HG03439 (cell line): ENCODE measurements around the gene SLC25A21.
"Not testable (repeated sequence)": the region's sequence is repeated elsewhere in the genome, so short reads cannot be mapped to it uniquely, and the experiment has no call there.

Experiments
- ATAC-seq: cut with Tn5 transposase; IDR thresholded peaks from one replicate; pipeline ENCODE4 v1.9.1; 2021; ENCODE audit warnings: mild to moderate bottlenecking, moderate library complexity; ENCODE audit not compliant: unreplicated experiment

Gene SLC25A21

GRCh38 chr14:36900846-36901245, 271.6 kb downstream of the SLC25A21 start:
- no peak for ATAC-seq

- ATAC-seq = not testable (repeated sequence)
These were observed 276.1 kb downstream of the SLC25A21 start for GRCh38 chr14:36896300-36896699.

DNA sequence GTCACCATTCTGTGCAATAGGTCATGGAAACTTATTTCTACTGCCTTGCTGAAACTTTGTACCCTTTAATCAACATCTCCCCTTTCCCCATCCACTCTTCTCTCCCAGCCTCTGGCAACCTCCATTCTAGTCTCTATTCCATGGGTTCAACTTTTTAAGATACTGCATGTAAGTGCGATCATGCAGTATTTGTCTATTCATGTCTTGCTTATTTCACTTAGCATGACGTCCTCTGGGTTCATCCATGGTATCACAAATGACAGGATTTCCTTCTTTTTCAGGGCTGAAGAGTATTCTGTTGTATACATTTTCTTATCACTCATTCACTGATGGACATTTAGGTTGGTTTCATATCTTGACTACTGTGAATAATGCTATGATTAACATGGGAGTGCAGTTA, 288.4 kb downstream of the SLC25A21 start:
- no peak for ATAC-seq

DNA sequence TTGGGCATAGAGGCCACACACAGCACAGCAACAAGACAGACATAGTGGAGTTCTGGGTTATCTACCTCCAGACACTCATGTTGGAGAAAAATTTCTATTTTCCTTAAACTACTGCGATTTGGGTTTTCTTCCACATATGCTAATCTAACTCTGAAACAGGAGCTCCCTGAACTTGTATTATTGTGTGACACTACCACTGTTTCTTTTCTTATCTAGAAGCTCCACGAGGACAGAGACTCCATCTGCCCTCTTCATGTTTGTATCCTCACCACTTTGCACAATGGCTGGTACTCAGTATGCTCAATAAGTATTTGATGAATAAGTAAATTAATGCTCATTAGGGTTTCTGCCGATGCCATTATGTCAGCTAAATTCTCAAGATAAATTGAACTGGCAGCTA, 292.1 kb downstream of the SLC25A21 start:
- no peak for ATAC-seq

DNA sequence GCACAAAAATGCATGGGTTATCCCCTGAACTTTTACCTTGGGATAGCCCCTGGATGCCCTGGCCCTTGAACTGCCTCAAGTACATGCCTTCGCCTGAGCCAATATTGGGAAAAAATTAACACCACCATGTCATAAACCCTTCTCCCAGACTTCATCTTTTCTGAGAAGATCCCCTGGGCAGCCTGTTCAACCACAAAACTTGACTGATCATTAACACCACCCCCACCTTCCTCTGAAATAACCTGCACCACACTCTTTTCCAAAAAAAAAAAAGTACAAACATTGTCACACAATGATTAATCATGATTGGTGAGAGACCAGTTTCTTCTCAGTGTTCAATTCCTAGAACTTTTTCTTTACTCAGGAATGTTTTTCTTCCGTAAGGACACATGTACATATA, 292.8 kb downstream of the SLC25A21 start:
- ATAC-seq = no peak

DNA sequence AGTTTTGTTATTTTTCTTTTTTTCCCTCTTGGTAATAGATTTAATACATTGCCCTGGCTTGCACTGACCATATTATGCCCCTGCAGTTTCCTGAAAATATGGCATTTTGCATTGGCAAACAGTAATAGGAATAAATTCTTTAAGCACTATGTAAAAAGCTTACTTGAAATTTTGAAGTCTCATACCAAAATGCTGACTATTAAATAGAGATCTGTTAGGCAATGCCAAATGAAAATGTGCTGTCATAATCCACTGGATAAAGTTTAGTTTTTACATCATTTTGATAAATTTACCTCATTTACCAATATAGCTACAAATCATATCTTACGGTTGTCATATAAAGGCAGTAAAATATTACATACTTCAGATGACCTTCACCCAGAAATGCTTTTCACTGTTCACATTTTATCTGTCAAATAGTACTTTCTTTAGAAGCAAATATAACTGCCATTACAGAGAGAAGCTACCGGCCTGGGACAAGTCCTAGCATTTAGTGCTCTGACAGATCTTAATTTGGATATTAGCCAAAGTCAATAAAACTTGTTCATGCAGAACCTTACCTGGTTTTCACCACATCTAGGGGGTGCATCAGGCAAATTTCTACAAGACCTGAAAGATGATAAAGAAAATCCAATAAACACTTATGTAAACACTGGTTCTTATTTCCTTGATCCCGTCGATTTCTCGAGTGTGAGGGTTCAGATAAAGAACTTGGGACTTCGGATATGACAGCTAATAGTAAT, 297.8 kb downstream of the SLC25A21 start:
- ATAC-seq = no peak

GRCh38 chr14:36870776-36871175, 301.6 kb downstream of the SLC25A21 start:
- ATAC-seq = no peak

DNA sequence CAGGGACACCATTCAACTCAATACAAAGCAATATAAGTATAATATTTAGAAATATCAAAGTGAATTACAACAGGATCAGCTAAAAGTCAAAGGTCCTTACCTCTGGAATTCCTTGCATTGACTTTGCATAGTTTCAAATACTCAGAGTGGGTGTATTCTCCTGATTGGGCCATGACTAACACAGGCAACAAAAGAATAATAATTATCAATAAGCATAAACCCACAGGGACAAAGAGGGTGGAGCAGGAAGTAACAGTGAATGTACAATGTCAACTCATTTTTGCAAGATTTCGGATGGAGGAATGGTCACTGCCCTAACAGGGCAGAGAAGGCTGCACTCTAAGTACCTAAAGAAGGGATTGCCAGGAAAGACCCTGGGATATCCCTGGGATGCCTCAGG, 303.3 kb downstream of the SLC25A21 start:
- no peak for ATAC-seq

DNA sequence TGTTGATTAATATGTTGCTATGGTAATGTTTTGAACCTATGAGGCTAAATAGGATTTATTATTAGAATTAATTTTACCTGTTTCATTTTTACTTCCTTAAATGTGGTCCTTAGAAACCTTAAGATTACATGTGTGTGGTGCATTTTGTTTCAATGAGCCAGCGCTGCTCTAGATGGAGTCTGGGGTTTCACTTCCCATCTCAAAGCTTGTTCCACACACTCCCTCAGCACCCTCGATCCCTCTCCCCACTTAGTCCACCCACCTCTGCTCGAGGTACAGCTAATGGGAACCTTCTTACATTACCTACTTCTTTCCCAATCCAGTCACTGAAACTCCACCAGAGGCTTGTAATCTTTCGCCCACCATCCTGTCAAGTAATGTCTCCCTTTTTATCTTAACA, 305.5 kb downstream of the SLC25A21 start:
- ATAC-seq = no peak

DNA sequence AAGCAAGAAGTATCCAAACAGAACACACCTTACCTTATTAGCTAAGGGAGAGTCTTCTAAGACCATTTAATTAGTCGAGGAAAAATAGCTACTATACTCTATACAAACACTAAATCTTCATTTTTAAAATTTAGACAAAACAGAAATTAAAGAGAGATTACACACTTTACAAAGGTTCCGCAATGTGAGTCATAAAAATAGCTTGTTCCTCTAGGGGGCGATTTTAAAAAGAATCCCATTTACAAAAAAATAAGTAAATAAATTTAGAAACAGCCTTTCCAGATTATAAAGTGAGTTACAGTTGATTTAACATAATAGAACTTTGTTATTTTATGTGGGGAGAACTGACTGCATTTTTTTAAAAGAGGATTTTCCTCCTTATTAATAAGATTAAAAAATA, 309.1 kb downstream of the SLC25A21 start:
- no peak for ATAC-seq

GRCh38 chr14:36862237-36862636, 310.2 kb downstream of the SLC25A21 start:
- not testable (repeated sequence) for ATAC-seq

GRCh38 chr14:36860831-36861230, 311.6 kb downstream of the SLC25A21 start:
- ATAC-seq = no peak

GRCh38 chr14:36859119-36859518, 313.3 kb downstream of the SLC25A21 start:
- ATAC-seq = no peak

DNA sequence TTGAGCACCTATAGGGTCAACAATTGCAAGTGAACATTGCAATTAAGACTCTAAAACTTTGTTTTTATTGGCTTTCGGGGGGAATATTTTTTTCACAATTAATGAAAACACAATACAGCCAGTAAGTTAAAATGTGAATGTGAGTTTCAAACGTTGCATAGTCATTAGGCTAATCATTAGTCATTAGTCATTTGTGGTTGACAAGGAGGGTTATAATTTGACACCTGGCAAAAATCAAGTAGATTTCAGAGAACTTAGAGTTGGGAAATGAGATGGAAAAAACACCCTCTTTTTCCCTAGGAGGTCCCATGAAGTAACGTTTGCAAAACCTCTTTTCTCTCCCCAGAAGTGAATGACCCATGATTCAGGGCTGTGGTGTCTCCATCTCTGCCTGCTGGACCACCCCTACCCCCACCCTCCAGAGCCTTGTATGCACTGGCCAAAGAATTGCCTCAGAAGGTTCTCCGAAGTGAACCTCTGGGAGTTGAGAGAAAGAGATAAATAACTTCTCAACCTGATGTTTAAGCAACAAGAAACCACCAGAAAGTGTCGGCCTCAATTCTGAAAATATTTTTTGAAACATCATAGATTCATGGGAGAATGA, 314.5 kb downstream of the SLC25A21 start:
- no peak for ATAC-seq

DNA sequence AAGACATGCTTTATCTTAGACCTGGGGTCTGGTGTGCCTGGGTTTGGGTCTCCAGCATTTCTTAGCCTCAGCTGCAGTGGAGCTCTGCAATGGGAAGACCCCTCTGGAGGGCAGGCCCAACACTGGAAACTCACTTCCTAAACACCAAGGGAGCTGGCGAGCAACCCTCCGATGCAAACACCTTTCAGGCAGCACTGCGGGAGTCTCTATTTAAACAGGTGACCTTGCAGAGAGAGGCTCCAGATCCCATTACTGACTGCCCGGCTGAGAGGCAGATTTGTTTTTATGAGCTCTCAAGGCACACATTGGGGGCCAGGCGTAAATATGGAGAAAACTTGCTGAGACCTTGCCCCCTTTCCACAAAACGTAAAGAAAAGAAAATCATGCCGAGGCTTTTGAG, 315.3 kb downstream of the SLC25A21 start:
- ATAC-seq = no peak

DNA sequence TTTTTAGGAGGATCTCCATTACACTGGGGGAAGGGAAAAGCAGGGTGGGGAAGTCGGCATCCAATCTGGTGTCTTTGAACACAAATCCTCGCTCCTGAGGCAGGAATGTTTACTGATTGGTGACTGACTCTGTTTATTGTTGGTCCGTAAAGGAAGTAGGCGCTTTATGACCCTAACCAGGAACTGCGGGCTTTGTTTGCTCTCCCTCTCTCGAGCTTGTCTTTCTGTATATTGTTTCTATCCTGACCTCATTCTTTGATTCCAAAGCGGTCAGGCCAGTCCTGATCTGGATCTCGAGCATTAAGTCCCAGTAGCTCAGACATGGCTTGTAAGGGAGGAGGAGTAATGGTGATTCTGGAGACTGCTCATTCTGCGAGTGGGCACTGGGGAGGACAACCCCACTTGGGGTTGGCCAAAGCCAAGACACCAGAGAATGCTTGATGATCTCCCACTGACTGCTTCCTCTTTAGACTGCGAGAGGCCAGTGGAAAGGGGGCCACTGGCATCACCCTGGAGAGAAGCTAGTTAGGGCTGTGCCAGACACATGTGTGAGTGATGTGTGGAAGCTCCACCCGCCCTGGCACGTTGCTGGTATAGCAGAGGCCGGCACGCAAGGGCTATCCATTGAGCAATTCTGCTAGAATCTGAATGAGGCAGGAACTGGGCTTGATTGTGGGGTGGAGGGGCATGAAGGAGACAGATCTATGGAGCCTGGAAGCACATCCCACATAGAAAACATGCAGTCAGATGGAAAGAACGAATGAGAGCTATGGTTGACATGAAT, 316.1 kb downstream of the SLC25A21 start:
- no peak for ATAC-seq

GRCh38 chr14:36855396-36855795, 317.0 kb downstream of the SLC25A21 start:
- ATAC-seq = no peak

GRCh38 chr14:36852981-36853691, 319.3 kb downstream of the SLC25A21 start:
- ATAC-seq = no peak

GRCh38 chr14:36848213-36848612, 324.2 kb downstream of the SLC25A21 start:
- no peak for ATAC-seq

DNA sequence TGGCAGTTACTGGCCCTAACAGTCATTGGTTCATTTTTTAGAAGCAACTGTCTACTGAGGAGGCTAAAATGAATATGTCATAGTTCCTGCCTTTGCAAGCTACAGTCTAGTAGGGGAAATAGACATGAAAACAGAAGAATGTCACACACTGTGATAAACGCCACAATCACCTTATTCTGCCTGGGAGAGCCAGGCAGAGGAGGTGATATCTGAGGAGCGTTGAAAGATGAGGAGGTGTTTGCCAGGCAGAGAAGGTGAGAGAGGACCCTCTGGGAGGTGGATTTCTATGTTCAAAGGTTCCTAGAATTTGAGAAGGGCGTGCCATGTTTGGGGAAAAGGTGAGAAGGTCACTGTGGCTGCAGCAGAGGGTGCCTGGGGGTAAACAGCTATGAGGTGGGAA, 325.0 kb downstream of the SLC25A21 start:
- no peak for ATAC-seq

DNA sequence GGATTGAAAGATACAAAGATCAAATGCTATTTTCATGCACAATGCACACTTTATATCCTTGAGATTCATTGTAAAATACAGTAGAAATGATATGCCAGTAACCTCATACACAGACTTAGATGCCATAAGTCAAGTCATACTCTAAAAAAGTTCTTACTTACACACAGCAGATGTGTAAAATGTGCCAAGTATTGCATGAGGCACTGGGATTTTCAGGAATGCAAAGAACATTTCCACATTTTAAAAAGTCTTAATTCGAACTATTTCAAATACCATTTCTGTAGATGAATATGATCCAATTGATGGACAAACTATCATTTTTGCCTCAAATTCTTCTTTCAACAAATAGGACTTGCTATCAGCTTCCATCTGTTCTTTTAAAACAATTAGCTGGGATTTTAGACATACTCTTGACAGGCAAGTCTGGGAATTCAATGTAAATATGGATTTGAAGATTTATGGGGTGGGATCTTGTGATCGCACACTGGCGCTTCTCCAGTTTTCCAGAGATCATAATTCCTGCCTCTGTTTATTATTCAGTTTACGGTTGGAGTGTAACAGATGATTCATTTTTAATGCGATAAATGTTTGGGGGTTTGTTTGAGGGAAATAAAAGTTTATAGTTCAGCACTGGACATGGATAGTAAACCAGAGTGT, 326.9 kb downstream of the SLC25A21 start:
- ATAC-seq = no peak
